Measurements from ENCODE around the gene UBE2I.

GRCh38 chr16:1313721-1314369, 4.4 kb downstream of the UBE2I start:
- TF ChIP-seq, protein P1, sequence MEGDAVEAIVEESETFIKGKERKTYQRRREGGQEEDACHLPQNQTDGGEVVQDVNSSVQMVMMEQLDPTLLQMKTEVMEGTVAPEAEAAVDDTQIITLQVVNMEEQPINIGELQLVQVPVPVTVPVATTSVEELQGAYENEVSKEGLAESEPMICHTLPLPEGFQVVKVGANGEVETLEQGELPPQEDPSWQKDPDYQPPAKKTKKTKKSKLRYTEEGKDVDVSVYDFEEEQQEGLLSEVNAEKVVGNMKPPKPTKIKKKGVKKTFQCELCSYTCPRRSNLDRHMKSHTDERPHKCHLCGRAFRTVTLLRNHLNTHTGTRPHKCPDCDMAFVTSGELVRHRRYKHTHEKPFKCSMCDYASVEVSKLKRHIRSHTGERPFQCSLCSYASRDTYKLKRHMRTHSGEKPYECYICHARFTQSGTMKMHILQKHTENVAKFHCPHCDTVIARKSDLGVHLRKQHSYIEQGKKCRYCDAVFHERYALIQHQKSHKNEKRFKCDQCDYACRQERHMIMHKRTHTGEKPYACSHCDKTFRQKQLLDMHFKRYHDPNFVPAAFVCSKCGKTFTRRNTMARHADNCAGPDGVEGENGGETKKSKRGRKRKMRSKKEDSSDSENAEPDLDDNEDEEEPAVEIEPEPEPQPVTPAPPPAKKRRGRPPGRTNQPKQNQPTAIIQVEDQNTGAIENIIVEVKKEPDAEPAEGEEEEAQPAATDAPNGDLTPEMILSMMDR (IDR thresholded peaks at IDR 0.05; ENCODE audit: low read length): no peak
- TF ChIP-seq EZH2phosphoT487 (IDR thresholded peaks at IDR 0.05; ENCODE audit: low read length): no peak
